Measurements from ENCODE around the gene PGF.
"Not testable (repeated sequence)": the region's sequence is repeated elsewhere in the genome, so short reads cannot be mapped to it uniquely, and the experiment has no call there.

Gene PGF

GRCh38 chr14:74935360-74935680 lies 20.1 kb downstream of the PGF start:
- Histone ChIP-seq H3K4me1 (ENCODE audit: insufficient read depth, low read length) (peaks cover 13% of the 10 kb centered on the region; the same call in 1 of the 2 replicates), H3K9me3 (ENCODE audit: control insufficient read depth, insufficient read depth, low read length) (no peaks in the 10 kb centered on the region), H3K36me3 (ENCODE audit: insufficient read depth, low read length) (no peaks in the 10 kb centered on the region; the same call in 1 of the 2 replicates), H3K9ac (ENCODE audit: low read depth, low read length) (no peak overlapping the region)

GRCh38 chr14:74934476-74935359 lies 20.7 kb downstream of the PGF start:
- H3K9me3 ChIP-seq (ENCODE audit: control insufficient read depth, insufficient read depth, low read length) = no peaks in the 10 kb centered on the region
- peaks cover 7% of the 10 kb centered on the region; the same call in 1 of the 2 replicates for H3K4me1 ChIP-seq (ENCODE audit: insufficient read depth, low read length)
- no peak overlapping the region for H3K9ac ChIP-seq (ENCODE audit: low read depth, low read length)

GRCh38 chr14:74934041-74934440 lies 21.4 kb downstream of the PGF start:
- Histone ChIP-seq H3K9ac (ENCODE audit: low read depth, low read length) (no peak overlapping the region), H3K36me3 (ENCODE audit: insufficient read depth, low read length) (no peaks in the 10 kb centered on the region; the same call in 1 of the 2 replicates), H3K4me1 (ENCODE audit: insufficient read depth, low read length) (peaks cover 5% of the 10 kb centered on the region; the same call in 1 of the 2 replicates), H3K9me3 (ENCODE audit: control insufficient read depth, insufficient read depth, low read length) (no peaks in the 10 kb centered on the region)

More at GRCh38 chr14:74934476-74935359, 20.7 kb downstream of the PGF start:
- H3K36me3 ChIP-seq (ENCODE audit: insufficient read depth, low read length) = no peaks in the 10 kb centered on the region; the same call in 1 of the 2 replicates

- not testable (repeated sequence) for H3K4me1 ChIP-seq (ENCODE audit: insufficient read depth, low read length)
These were observed 22.5 kb downstream of the PGF start for GRCh38 chr14:74932936-74933335.

GRCh38 chr14:74932401-74932901 lies 22.9 kb downstream of the PGF start:
- H3K36me3 ChIP-seq (ENCODE audit: insufficient read depth, low read length) = no peaks in the 10 kb centered on the region
- peaks cover 5% of the 10 kb centered on the region; the same call in 1 of the 2 replicates for H3K4me1 ChIP-seq (ENCODE audit: insufficient read depth, low read length)
- no peaks in the 10 kb centered on the region for H3K9me3 ChIP-seq (ENCODE audit: control insufficient read depth, insufficient read depth, low read length)
- no peak overlapping the region for H3K9ac ChIP-seq (ENCODE audit: low read depth, low read length)

More at GRCh38 chr14:74932936-74933335, 22.5 kb downstream of the PGF start:
- H3K36me3 ChIP-seq (ENCODE audit: insufficient read depth, low read length); H3K9ac ChIP-seq (ENCODE audit: low read depth, low read length); H3K9me3 ChIP-seq (ENCODE audit: control insufficient read depth, insufficient read depth, low read length): not testable (repeated sequence)

- H3K9me3 ChIP-seq (ENCODE audit: control insufficient read depth, insufficient read depth, low read length); H3K9ac ChIP-seq (ENCODE audit: low read depth, low read length); H3K4me1 ChIP-seq (ENCODE audit: insufficient read depth, low read length); H3K36me3 ChIP-seq (ENCODE audit: insufficient read depth, low read length): not testable (repeated sequence)
These were observed 23.7 kb downstream of the PGF start for GRCh38 chr14:74931744-74932143.

- Histone ChIP-seq H3K4me1 (ENCODE audit: insufficient read depth, low read length) (no peaks in the 10 kb centered on the region; the same call in 1 of the 2 replicates), H3K36me3 (ENCODE audit: insufficient read depth, low read length) (no peaks in the 10 kb centered on the region), H3K9me3 (ENCODE audit: control insufficient read depth, insufficient read depth, low read length) (no peaks in the 10 kb centered on the region), H3K9ac (ENCODE audit: low read depth, low read length) (no peak overlapping the region)
These were observed 26.2 kb downstream of the PGF start for GRCh38 chr14:74929242-74929641.

- no peaks in the 10 kb centered on the region for H3K4me1 ChIP-seq (ENCODE audit: insufficient read depth, low read length)
- no peak overlapping the region for H3K9ac ChIP-seq (ENCODE audit: low read depth, low read length)
- no peaks in the 10 kb centered on the region for H3K9me3 ChIP-seq (ENCODE audit: control insufficient read depth, insufficient read depth, low read length)
- no peaks in the 10 kb centered on the region for H3K36me3 ChIP-seq (ENCODE audit: insufficient read depth, low read length)
These were observed 28.2 kb downstream of the PGF start for GRCh38 chr14:74927225-74927624.

GRCh38 chr14:74924061-74924460 lies 31.3 kb downstream of the PGF start:
- Histone ChIP-seq H3K4me1 (ENCODE audit: insufficient read depth, low read length) (no peaks in the 10 kb centered on the region), H3K9me3 (ENCODE audit: control insufficient read depth, insufficient read depth, low read length) (no peaks in the 10 kb centered on the region), H3K36me3 (ENCODE audit: insufficient read depth, low read length) (no peaks in the 10 kb centered on the region; the same call in 1 of the 2 replicates), H3K9ac (ENCODE audit: low read depth, low read length) (no peak overlapping the region)

- Histone ChIP-seq H3K9me3 (ENCODE audit: control insufficient read depth, insufficient read depth, low read length) (no peaks in the 10 kb centered on the region), H3K4me1 (ENCODE audit: insufficient read depth, low read length) (no peaks in the 10 kb centered on the region), H3K9ac (ENCODE audit: low read depth, low read length) (peak within 1 kb of the TSS; percentile 84), H3K36me3 (ENCODE audit: insufficient read depth, low read length) (no peaks in the 10 kb centered on the region; the same call in 1 of the 2 replicates)
These were observed 32.5 kb downstream of the PGF start, which contains the start of gene RPS6KL1 for GRCh38 chr14:74922752-74923401. Gene RPS6KL1, minus strand, starts transcription at chr14:74923260. Its CDS starts 1,719 bp downstream, at chr14:74921541.

- Histone ChIP-seq H3K9me3 (ENCODE audit: control insufficient read depth, insufficient read depth, low read length) (no peaks in the 10 kb centered on the region), H3K4me1 (ENCODE audit: insufficient read depth, low read length) (no peaks in the 10 kb centered on the region), H3K9ac (ENCODE audit: low read depth, low read length) (peak overlapping the region; percentile 84), H3K36me3 (ENCODE audit: insufficient read depth, low read length) (no peaks in the 10 kb centered on the region; the same call in 1 of the 2 replicates)
These were observed 33.2 kb downstream of the PGF start for GRCh38 chr14:74921987-74922751.

- no peaks in the 10 kb centered on the region for H3K9me3 ChIP-seq (ENCODE audit: control insufficient read depth, insufficient read depth, low read length)
- no peaks in the 10 kb centered on the region for H3K4me1 ChIP-seq (ENCODE audit: insufficient read depth, low read length)
- no peak overlapping the region for H3K9ac ChIP-seq (ENCODE audit: low read depth, low read length)
- no peaks in the 10 kb centered on the region; the same call in 1 of the 2 replicates for H3K36me3 ChIP-seq (ENCODE audit: insufficient read depth, low read length)
These were observed 34.3 kb downstream of the PGF start for GRCh38 chr14:74921053-74921620.

GRCh38 chr14:74920281-74920680 lies 35.1 kb downstream of the PGF start:
- Histone ChIP-seq H3K9me3 (ENCODE audit: control insufficient read depth, insufficient read depth, low read length) (no peaks in the 10 kb centered on the region), H3K36me3 (ENCODE audit: insufficient read depth, low read length) (no peaks in the 10 kb centered on the region; the same call in 1 of the 2 replicates), H3K9ac (ENCODE audit: low read depth, low read length) (no peak overlapping the region), H3K4me1 (ENCODE audit: insufficient read depth, low read length) (no peaks in the 10 kb centered on the region)

Data from ES-I3 (cell line).